ENCODE data around the gene USP36.
"Not testable (repeated sequence)": the region's sequence is repeated elsewhere in the genome, so short reads cannot be mapped to it uniquely, and the experiment has no call there.

Gene USP36

GRCh38 chr17:78759203-78759968 is 81.2 kb downstream of the USP36 start:
- H3K4me3 ChIP-seq (ENCODE audit: insufficient read depth, low read depth, low read length): no peak overlapping the region
- H3K4me1 ChIP-seq (ENCODE audit: control insufficient read depth, insufficient read depth, low read length): peaks cover 12% of the 10 kb centered on the region
- WGBS, 2 experiments: 95 to 96% methylated on average over 10 to 11 of the region's 11 CpGs
- H3K27ac ChIP-seq (ENCODE audit: insufficient read depth, low read depth, low read length, poor library complexity, severe bottlenecking): no peak overlapping the region
- no peaks in the 10 kb centered on the region for H3K9me3 ChIP-seq (ENCODE audit: control insufficient read depth, low read length)
- H3K27me3 ChIP-seq (ENCODE audit: control insufficient read depth, insufficient read depth, low read length, poor library complexity, severe bottlenecking): no peaks in the 10 kb centered on the region
- no peaks in the 10 kb centered on the region for H3K36me3 ChIP-seq (ENCODE audit: control insufficient read depth, insufficient read depth, low read length)

GRCh38 chr17:78753316-78754250 is 87.0 kb downstream of the USP36 start:
- H3K9me3 ChIP-seq (ENCODE audit: control insufficient read depth, low read length): no peaks in the 10 kb centered on the region
- no peak overlapping the region for H3K4me3 ChIP-seq (ENCODE audit: insufficient read depth, low read depth, low read length)
- no peak overlapping the region for H3K27ac ChIP-seq (ENCODE audit: insufficient read depth, low read depth, low read length, poor library complexity, severe bottlenecking)
- peaks cover 1% of the 10 kb centered on the region for H3K4me1 ChIP-seq (ENCODE audit: control insufficient read depth, insufficient read depth, low read length)
- no peaks in the 10 kb centered on the region for H3K36me3 ChIP-seq (ENCODE audit: control insufficient read depth, insufficient read depth, low read length)
- no peaks in the 10 kb centered on the region for H3K27me3 ChIP-seq (ENCODE audit: control insufficient read depth, insufficient read depth, low read length, poor library complexity, severe bottlenecking)
- WGBS, 2 experiments: 92 to 95% methylated on average over 12 to 13 of the region's 13 CpGs

GRCh38 chr17:78751447-78752161 is 89.0 kb downstream of the USP36 start:
- no peaks in the 10 kb centered on the region for H3K4me1 ChIP-seq (ENCODE audit: control insufficient read depth, insufficient read depth, low read length)
- H3K9me3 ChIP-seq (ENCODE audit: control insufficient read depth, low read length): no peaks in the 10 kb centered on the region
- H3K4me3 ChIP-seq (ENCODE audit: insufficient read depth, low read depth, low read length): no peak overlapping the region
- H3K27me3 ChIP-seq (ENCODE audit: control insufficient read depth, insufficient read depth, low read length, poor library complexity, severe bottlenecking): no peaks in the 10 kb centered on the region
- no peaks in the 10 kb centered on the region for H3K36me3 ChIP-seq (ENCODE audit: control insufficient read depth, insufficient read depth, low read length)
- 94 to 95% methylated on average over 14 of the region's 14 CpGs for WGBS, 2 experiments
- H3K27ac ChIP-seq (ENCODE audit: insufficient read depth, low read depth, low read length, poor library complexity, severe bottlenecking): no peak overlapping the region

GRCh38 chr17:78751000-78751399 is 89.6 kb downstream of the USP36 start:
- not testable (repeated sequence) for H3K27ac ChIP-seq (ENCODE audit: insufficient read depth, low read depth, low read length, poor library complexity, severe bottlenecking); H3K4me3 ChIP-seq (ENCODE audit: insufficient read depth, low read depth, low read length); H3K4me1 ChIP-seq (ENCODE audit: control insufficient read depth, insufficient read depth, low read length); H3K9me3 ChIP-seq (ENCODE audit: control insufficient read depth, low read length); H3K36me3 ChIP-seq (ENCODE audit: control insufficient read depth, insufficient read depth, low read length); H3K27me3 ChIP-seq (ENCODE audit: control insufficient read depth, insufficient read depth, low read length, poor library complexity, severe bottlenecking)
- WGBS, 2 experiments: 86 to 93% methylated on average over 5 of the region's 5 CpGs

GRCh38 chr17:78748730-78749317 is 91.8 kb downstream of the USP36 start:
- H3K4me1 ChIP-seq (ENCODE audit: control insufficient read depth, insufficient read depth, low read length): no peaks in the 10 kb centered on the region
- H3K27me3 ChIP-seq (ENCODE audit: control insufficient read depth, insufficient read depth, low read length, poor library complexity, severe bottlenecking): no peaks in the 10 kb centered on the region
- WGBS, 2 experiments: 91% methylated on average over 8 of the region's 8 CpGs
- no peak overlapping the region for H3K27ac ChIP-seq (ENCODE audit: insufficient read depth, low read depth, low read length, poor library complexity, severe bottlenecking)
- no peaks in the 10 kb centered on the region for H3K36me3 ChIP-seq (ENCODE audit: control insufficient read depth, insufficient read depth, low read length)
- H3K4me3 ChIP-seq (ENCODE audit: insufficient read depth, low read depth, low read length): no peak overlapping the region
- no peaks in the 10 kb centered on the region for H3K9me3 ChIP-seq (ENCODE audit: control insufficient read depth, low read length)

- H3K27ac ChIP-seq (ENCODE audit: insufficient read depth, low read depth, low read length, poor library complexity, severe bottlenecking): no peak overlapping the region
Measured at GRCh38 chr17:78748048-78748729, 92.4 kb downstream of the USP36 start.

GRCh38 chr17:78747488-78747887 is 93.1 kb downstream of the USP36 start:
- Histone ChIP-seq H3K27me3 (ENCODE audit: control insufficient read depth, insufficient read depth, low read length, poor library complexity, severe bottlenecking) (no peaks in the 10 kb centered on the region), H3K4me3 (ENCODE audit: insufficient read depth, low read depth, low read length) (no peak overlapping the region), H3K27ac (ENCODE audit: insufficient read depth, low read depth, low read length, poor library complexity, severe bottlenecking) (no peak overlapping the region), H3K4me1 (ENCODE audit: control insufficient read depth, insufficient read depth, low read length) (no peaks in the 10 kb centered on the region), H3K9me3 (ENCODE audit: control insufficient read depth, low read length) (no peaks in the 10 kb centered on the region), H3K36me3 (ENCODE audit: control insufficient read depth, insufficient read depth, low read length) (no peaks in the 10 kb centered on the region)
- 94% methylated on average over 1 to 2 of the region's 2 CpGs for WGBS, 2 experiments

More at GRCh38 chr17:78748048-78748729, 92.4 kb downstream of the USP36 start:
- H3K36me3 ChIP-seq (ENCODE audit: control insufficient read depth, insufficient read depth, low read length): no peaks in the 10 kb centered on the region
- H3K4me3 ChIP-seq (ENCODE audit: insufficient read depth, low read depth, low read length): no peak overlapping the region
- no peaks in the 10 kb centered on the region for H3K9me3 ChIP-seq (ENCODE audit: control insufficient read depth, low read length)
- no peaks in the 10 kb centered on the region for H3K4me1 ChIP-seq (ENCODE audit: control insufficient read depth, insufficient read depth, low read length)
- WGBS, 2 experiments: 93 to 95% methylated on average over 5 to 6 of the region's 6 CpGs
- H3K27me3 ChIP-seq (ENCODE audit: control insufficient read depth, insufficient read depth, low read length, poor library complexity, severe bottlenecking): no peaks in the 10 kb centered on the region

GRCh38 chr17:78746949-78747269 is 93.7 kb downstream of the USP36 start:
- Histone ChIP-seq H3K27ac (ENCODE audit: insufficient read depth, low read depth, low read length, poor library complexity, severe bottlenecking) (no peak overlapping the region), H3K4me3 (ENCODE audit: insufficient read depth, low read depth, low read length) (no peak overlapping the region), H3K27me3 (ENCODE audit: control insufficient read depth, insufficient read depth, low read length, poor library complexity, severe bottlenecking) (no peaks in the 10 kb centered on the region), H3K4me1 (ENCODE audit: control insufficient read depth, insufficient read depth, low read length) (no peaks in the 10 kb centered on the region), H3K9me3 (ENCODE audit: control insufficient read depth, low read length) (no peaks in the 10 kb centered on the region), H3K36me3 (ENCODE audit: control insufficient read depth, insufficient read depth, low read length) (no peaks in the 10 kb centered on the region)
- WGBS, 2 experiments: 86 to 94% methylated on average over 2 of the region's 2 CpGs

GRCh38 chr17:78746263-78746948 is 94.2 kb downstream of the USP36 start:
- H3K27me3 ChIP-seq (ENCODE audit: control insufficient read depth, insufficient read depth, low read length, poor library complexity, severe bottlenecking): no peaks in the 10 kb centered on the region
- no peaks in the 10 kb centered on the region for H3K36me3 ChIP-seq (ENCODE audit: control insufficient read depth, insufficient read depth, low read length)
- H3K9me3 ChIP-seq (ENCODE audit: control insufficient read depth, low read length): no peaks in the 10 kb centered on the region
- H3K27ac ChIP-seq (ENCODE audit: insufficient read depth, low read depth, low read length, poor library complexity, severe bottlenecking): no peak overlapping the region
- H3K4me1 ChIP-seq (ENCODE audit: control insufficient read depth, insufficient read depth, low read length): no peaks in the 10 kb centered on the region
- H3K4me3 ChIP-seq (ENCODE audit: insufficient read depth, low read depth, low read length): no peak overlapping the region
- WGBS, 2 experiments: 83 to 85% methylated on average over 11 to 12 of the region's 12 CpGs
